ENCODE data around the gene SEMA3E. TPM values are rescaled to one million over a fixed set of nuclear protein-coding genes. Genes with fewer than 3 reads are reported as not detected.

The SEMA3E gene
- total RNA-seq, 2 donors from 2014 or later: 3.4 to 15.2 TPM

GRCh38 chr7:83617858-83618257 is 31.1 kb downstream of the SEMA3E start:
- H3K9me3 ChIP-seq: no peaks in the 10 kb centered on the region
- H3K27me3 ChIP-seq (replicated peaks; ENCODE audit: insufficient read depth): no peaks in the 10 kb centered on the region
- no peak for DNase-seq (ENCODE audit: low spot score)
- no peak overlapping the region for H3K4me3 ChIP-seq
- no peaks in the 10 kb centered on the region for H3K4me1 ChIP-seq (ENCODE audit: control insufficient read depth in 1 of 2, low read depth in 2 of 2)
- no peak overlapping the region for H3K27ac ChIP-seq
- TF ChIP-seq, protein P1, sequence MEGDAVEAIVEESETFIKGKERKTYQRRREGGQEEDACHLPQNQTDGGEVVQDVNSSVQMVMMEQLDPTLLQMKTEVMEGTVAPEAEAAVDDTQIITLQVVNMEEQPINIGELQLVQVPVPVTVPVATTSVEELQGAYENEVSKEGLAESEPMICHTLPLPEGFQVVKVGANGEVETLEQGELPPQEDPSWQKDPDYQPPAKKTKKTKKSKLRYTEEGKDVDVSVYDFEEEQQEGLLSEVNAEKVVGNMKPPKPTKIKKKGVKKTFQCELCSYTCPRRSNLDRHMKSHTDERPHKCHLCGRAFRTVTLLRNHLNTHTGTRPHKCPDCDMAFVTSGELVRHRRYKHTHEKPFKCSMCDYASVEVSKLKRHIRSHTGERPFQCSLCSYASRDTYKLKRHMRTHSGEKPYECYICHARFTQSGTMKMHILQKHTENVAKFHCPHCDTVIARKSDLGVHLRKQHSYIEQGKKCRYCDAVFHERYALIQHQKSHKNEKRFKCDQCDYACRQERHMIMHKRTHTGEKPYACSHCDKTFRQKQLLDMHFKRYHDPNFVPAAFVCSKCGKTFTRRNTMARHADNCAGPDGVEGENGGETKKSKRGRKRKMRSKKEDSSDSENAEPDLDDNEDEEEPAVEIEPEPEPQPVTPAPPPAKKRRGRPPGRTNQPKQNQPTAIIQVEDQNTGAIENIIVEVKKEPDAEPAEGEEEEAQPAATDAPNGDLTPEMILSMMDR (IDR thresholded peaks at IDR 0.05): no peak
- ATAC-seq (ENCODE audit: insufficient number of reproducible peaks, low FRiP score, low read depth): no peak
- H3K36me3 ChIP-seq: no peaks in the 10 kb centered on the region

- Histone ChIP-seq H3K4me3 (no peak overlapping the region), H3K4me1 (ENCODE audit: control insufficient read depth in 1 of 2, low read depth in 2 of 2) (no peaks in the 10 kb centered on the region), H3K9me3 (no peaks in the 10 kb centered on the region), H3K36me3 (no peaks in the 10 kb centered on the region), H3K27ac (no peak overlapping the region), H3K27me3 (replicated peaks; ENCODE audit: insufficient read depth) (no peaks in the 10 kb centered on the region)
- TF ChIP-seq, protein P1 (IDR thresholded peaks at IDR 0.05): no peak
- no peak for ATAC-seq (ENCODE audit: insufficient number of reproducible peaks, low FRiP score, low read depth)
- no peak for DNase-seq (ENCODE audit: low spot score)
Observed at GRCh38 chr7:83614112-83614511, 34.8 kb downstream of the SEMA3E start.

GRCh38 chr7:83613232-83613631 is 35.7 kb downstream of the SEMA3E start:
- ATAC-seq (ENCODE audit: insufficient number of reproducible peaks, low FRiP score, low read depth) (no peak), DNase-seq (ENCODE audit: low spot score) (no peak)
- TF ChIP-seq, protein P1 (IDR thresholded peaks at IDR 0.05): no peak
- no peaks in the 10 kb centered on the region for H3K4me1 ChIP-seq (ENCODE audit: control insufficient read depth in 1 of 2, low read depth in 2 of 2)
- H3K4me3 ChIP-seq: no peak overlapping the region
- no peaks in the 10 kb centered on the region for H3K36me3 ChIP-seq
- H3K27me3 ChIP-seq (replicated peaks; ENCODE audit: insufficient read depth): no peaks in the 10 kb centered on the region
- no peaks in the 10 kb centered on the region for H3K9me3 ChIP-seq
- no peak overlapping the region for H3K27ac ChIP-seq

GRCh38 chr7:83611776-83612175 is 37.2 kb downstream of the SEMA3E start:
- no peak for DNase-seq (ENCODE audit: low spot score)
- ATAC-seq (ENCODE audit: insufficient number of reproducible peaks, low FRiP score, low read depth): no peak

DNA sequence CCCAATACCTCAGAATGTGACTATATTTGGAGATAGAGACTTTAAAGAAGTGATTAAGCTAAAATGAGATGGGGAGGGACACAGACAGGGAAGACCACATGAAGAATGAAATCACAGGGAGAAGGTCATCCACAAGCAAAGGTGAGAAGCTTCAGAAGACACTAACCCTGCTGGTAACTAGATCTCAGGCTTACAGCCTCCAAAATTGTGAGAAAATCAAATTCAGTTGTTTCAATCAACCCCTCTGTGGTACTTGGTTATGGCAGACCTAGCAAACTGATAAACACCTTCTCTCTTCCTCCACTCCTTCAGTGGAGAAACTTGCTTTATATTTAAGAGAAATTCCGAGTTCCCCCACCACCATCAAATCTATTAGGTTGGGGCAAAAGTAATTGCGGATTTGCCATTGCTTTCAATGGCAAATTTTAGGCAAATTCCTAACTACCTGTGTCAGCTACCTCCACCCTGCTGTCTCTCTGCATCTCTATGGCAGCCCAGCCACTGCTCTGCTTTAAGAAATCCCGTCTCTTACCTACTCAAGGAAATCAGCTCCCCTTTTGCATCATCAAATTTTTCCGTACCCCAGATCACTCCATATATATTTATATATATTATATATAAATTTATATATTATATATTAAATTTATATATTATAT is 38.2 kb downstream of the SEMA3E start:
- no peak for ATAC-seq (ENCODE audit: insufficient number of reproducible peaks, low FRiP score, low read depth)
- Histone ChIP-seq H3K27me3 (replicated peaks; ENCODE audit: insufficient read depth) (no peaks in the 10 kb centered on the region), H3K36me3 (no peaks in the 10 kb centered on the region), H3K4me1 (ENCODE audit: control insufficient read depth in 1 of 2, low read depth in 2 of 2) (no peaks in the 10 kb centered on the region), H3K27ac (no peak overlapping the region), H3K4me3 (no peak overlapping the region), H3K9me3 (no peaks in the 10 kb centered on the region)
- no peak for DNase-seq (ENCODE audit: low spot score)
- TF ChIP-seq, protein P1 (IDR thresholded peaks at IDR 0.05): no peak

More at GRCh38 chr7:83611776-83612175, 37.2 kb downstream of the SEMA3E start:
- TF ChIP-seq, protein P1 (IDR thresholded peaks at IDR 0.05): no peak
- H3K4me1 ChIP-seq (ENCODE audit: control insufficient read depth in 1 of 2, low read depth in 2 of 2): no peaks in the 10 kb centered on the region
- no peak overlapping the region for H3K4me3 ChIP-seq
- no peak overlapping the region for H3K27ac ChIP-seq
- no peaks in the 10 kb centered on the region for H3K9me3 ChIP-seq
- no peaks in the 10 kb centered on the region for H3K36me3 ChIP-seq
- H3K27me3 ChIP-seq (replicated peaks; ENCODE audit: insufficient read depth): no peaks in the 10 kb centered on the region

Data from thoracic aorta (tissue), 2 donors.